ENCODE results near the gene RHOF. TPM values are rescaled to one million over a fixed set of nuclear protein-coding genes. Genes with fewer than 3 reads are reported as not detected.

RHOF gene
- total RNA-seq, 1 donor, result 10.9 TPM

DNA sequence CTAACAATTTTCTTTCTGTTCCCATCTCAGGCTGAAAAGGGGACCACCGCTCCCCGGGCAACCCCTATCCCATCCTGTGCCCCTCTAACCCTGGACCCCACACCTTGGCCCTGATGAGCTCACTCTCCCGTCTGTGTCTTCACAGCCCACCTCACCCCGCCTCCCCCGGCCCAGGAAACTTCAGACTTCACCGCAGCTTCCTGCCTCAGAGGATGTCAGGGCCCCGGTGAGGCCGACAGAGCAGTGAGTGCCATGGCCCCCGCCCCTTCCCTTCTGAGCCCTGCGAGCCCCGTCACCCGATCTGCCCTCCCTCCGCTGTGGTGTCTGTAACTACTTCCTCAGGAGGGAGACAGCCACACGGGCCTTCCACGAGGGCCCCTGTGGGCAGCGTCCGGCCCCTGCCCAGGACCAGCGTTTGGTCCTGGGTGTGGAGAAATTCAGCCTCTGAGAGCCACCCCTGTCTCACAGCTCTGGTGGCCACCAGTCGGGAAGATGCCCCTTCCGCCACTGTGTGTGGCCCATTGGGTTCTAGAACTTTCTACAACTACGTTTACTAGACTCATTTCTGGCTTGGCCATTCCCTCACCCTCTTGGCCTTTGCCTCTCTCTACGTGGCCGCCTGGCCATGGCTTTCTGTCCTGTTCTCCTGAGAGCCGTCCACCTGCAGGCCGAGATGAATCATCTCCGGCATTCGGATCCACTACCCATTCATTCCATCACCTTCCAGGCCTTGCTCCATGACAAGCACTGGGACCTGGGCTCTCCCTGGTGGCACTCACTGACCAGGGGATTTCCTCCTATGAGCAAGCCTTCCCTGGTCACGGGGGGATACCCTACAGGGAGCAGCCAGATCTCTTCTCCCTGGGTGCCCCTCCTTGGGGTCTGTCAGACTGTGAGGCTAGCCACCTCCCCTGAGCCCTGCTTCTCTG lies 3.4 kb downstream of the RHOF start:
- no peak overlapping the region for H3K4me3 ChIP-seq (ENCODE audit: low read depth, low read length)
- TF ChIP-seq, protein P1, sequence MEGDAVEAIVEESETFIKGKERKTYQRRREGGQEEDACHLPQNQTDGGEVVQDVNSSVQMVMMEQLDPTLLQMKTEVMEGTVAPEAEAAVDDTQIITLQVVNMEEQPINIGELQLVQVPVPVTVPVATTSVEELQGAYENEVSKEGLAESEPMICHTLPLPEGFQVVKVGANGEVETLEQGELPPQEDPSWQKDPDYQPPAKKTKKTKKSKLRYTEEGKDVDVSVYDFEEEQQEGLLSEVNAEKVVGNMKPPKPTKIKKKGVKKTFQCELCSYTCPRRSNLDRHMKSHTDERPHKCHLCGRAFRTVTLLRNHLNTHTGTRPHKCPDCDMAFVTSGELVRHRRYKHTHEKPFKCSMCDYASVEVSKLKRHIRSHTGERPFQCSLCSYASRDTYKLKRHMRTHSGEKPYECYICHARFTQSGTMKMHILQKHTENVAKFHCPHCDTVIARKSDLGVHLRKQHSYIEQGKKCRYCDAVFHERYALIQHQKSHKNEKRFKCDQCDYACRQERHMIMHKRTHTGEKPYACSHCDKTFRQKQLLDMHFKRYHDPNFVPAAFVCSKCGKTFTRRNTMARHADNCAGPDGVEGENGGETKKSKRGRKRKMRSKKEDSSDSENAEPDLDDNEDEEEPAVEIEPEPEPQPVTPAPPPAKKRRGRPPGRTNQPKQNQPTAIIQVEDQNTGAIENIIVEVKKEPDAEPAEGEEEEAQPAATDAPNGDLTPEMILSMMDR (IDR thresholded peaks at IDR 0.05; ENCODE audit: insufficient read depth, low read length), result no peak
- DNase-seq (ENCODE audit: low read depth), result no peak

DNA sequence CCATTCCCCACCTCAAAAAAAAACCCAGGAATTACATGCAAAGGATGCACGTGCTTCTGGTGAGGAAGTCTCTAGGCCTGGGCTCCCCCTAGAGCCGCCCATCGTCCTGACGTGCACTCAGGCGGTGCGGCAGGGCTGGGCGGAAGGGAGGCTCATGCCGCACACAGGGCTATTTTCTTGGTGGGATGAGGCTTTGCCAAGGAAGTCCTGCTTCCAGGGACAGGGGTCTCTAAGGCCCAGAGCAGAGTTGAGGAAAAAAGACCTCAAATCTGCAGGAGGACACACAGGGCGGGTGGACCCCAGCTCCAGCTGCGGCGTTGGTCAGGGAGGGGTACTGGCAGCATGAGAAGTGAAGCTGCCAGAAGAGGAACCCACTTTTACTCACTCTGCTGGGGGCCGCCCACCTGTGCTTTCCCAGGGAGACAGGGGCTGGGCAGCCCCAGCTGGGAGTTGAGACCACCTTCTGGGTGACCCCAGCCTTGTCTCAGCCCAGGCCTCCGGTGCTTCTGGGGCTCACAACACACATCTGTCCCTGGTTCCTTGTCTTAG lies 4.2 kb downstream of the RHOF start:
- no peak for DNase-seq (ENCODE audit: low read depth)
- no peak overlapping the region for H3K4me3 ChIP-seq (ENCODE audit: low read depth, low read length)
- TF ChIP-seq, protein P1 (IDR thresholded peaks at IDR 0.05; ENCODE audit: insufficient read depth, low read length), result no peak

DNA sequence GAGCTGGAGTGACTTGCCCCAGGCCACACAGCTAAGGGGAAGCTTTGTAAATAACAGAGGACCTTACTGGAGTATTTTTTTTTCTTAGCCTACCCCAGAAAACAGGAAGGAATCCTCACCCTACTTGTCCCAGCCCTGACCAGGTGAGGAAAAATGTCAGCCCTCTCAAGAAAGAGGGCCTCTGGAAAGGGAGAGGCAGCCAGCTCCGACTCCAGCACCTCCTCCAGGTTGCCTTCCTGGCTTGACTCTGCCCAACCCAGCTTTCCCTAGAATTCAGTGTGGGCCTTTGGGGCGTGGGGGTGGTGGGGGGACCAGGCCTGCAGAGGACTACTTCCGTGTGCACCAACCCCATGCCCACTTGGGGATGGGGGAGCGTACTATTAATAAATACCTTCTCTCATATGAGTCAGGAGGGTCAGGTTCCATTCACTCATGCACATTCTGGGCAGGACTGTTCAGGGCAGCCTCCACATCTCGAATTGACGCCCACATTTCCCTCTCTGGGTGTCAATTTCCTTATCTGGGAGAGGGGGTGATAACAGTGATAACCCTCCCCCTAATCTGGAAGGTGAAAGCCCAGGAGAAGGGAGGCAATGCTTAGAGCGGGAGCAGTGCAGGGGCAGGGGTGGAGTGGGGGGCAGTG lies 5.2 kb downstream of the RHOF start:
- TF ChIP-seq, protein P1 (IDR thresholded peaks at IDR 0.05; ENCODE audit: insufficient read depth, low read length), result no peak
- no peak for DNase-seq (ENCODE audit: low read depth)

DNA sequence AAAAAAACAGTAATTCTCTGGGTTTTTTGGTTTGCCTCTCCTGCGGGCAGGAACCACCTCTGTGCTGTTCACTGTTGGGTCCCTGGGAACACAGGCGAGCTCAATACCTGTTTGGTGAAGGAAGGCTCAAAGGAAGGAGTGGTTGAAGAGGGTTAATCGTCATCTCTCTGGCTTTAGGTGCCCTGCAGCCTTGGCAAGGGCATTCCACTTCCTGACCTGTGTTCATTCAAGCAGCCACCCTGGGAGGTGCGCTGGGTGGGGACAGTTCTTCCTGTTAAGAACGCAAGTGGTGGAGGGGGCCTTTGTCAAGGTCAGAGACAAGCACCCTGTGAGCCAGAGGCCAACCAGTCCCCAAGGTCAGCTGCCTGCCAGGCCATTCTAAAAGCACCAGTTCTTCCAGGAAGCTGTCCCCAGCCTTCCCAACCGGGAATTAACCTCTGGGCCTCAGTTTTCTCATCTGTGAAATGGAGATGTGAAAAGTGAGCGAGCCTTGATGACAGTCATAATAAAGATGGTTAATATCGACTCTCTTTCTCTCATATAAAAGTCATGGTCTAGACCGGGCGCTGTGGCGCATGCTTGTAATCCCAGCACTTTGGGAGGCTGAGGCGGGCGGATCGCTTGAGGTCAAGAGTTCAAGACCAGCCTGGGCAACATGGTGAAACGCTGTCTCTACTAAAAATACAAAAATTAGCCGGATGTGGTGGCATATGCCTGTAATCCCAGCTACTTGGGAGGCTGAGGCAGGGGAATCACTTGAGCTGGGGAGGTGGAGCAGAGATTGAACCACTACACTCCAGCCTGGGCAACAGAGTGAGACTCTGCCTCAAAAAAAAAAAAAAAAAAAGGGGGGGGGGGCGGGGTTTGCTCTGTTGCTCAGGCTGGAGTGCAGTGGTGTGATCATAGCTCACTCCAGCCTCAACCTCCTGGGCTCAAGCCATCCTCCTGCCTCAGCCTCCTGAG lies 6.1 kb downstream of the RHOF start:
- DNase-seq (ENCODE audit: low read depth), result no peak
- TF ChIP-seq, protein P1 (IDR thresholded peaks at IDR 0.05; ENCODE audit: insufficient read depth, low read length), result no peak

More for the DNA sequence above, 5.2 kb downstream of the RHOF start:
- H3K4me3 ChIP-seq (ENCODE audit: low read depth, low read length), result no peak overlapping the region

DNA sequence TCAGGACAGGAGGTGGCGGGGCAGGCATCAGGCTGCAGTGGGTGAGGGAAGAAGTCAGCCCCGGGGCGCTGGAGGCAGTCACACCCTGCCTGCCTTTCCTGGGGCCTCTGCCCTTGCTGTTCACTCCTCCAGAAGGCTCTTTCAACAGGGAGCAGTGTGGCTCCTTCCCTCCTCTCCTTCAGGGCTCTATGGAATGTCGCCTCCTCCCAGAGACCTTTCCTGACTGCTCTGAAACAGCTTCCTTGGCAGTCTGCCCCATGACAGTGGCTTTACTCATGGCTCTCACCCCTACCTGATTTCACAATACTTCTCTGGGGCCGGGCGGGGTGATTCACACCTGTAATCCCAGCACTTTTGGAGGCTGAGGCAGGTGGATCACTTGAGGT lies 7.1 kb downstream of the RHOF start:
- DNase-seq (ENCODE audit: low read depth), result peak; percentile 87
- TF ChIP-seq, protein P1 (IDR thresholded peaks at IDR 0.05; ENCODE audit: insufficient read depth, low read length), result no peak
- no peak overlapping the region for H3K4me3 ChIP-seq (ENCODE audit: low read depth, low read length)

More for the DNA sequence above, 6.1 kb downstream of the RHOF start:
- no peak overlapping the region for H3K4me3 ChIP-seq (ENCODE audit: low read depth, low read length)

DNA sequence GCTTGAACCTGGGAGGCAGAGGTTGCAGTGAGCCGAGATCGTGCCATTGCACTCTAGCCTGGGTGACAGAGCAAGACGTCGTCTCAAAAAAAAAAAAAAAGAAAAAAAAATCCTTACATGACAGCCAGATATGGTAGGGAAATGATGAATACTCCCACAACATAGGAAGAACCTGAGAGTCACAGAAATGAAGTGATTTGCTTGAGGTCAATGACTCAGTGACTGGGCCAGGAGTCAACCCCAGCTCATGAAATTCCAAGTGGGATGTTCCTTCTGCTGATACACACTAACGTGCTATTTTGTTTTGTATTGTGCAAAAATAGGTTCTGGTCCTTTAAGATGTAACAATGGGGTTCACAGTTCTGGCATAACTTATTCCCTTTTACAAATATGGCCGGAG lies 9.0 kb downstream of the RHOF start:
- H3K4me3 ChIP-seq (ENCODE audit: low read depth, low read length), result no peak overlapping the region
- peak; percentile 91 for DNase-seq (ENCODE audit: low read depth)
- TF ChIP-seq, protein P1 (IDR thresholded peaks at IDR 0.05; ENCODE audit: insufficient read depth, low read length), result no peak

Measured in fibroblast of the aortic adventitia (primary cell).